ENCODE results near the gene GPSM1.

DNA sequence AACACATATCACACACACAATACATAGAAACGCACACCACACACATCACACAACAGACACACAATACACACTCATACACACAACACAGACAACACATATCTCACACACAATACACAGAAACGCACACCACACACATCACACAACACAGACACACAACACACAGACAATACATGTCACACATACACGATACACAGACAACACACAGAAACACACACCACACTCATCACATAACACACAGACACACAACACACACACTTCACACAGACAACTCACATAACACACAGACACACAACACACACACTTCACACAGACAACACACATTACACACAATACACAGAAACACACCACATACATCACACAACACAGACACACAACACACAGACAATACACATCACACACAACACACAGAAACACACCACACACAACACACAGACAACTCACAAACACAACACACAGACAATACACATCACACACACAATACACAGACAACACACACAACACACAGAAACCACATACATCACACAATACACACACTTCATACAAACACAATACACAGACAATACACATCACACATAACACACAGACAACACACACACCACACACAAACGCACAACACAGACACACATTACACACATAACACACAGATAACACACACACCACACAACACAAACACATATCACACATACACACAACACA, 19.2 kb upstream of the GPSM1 start:
- TF ChIP-seq, protein P1, sequence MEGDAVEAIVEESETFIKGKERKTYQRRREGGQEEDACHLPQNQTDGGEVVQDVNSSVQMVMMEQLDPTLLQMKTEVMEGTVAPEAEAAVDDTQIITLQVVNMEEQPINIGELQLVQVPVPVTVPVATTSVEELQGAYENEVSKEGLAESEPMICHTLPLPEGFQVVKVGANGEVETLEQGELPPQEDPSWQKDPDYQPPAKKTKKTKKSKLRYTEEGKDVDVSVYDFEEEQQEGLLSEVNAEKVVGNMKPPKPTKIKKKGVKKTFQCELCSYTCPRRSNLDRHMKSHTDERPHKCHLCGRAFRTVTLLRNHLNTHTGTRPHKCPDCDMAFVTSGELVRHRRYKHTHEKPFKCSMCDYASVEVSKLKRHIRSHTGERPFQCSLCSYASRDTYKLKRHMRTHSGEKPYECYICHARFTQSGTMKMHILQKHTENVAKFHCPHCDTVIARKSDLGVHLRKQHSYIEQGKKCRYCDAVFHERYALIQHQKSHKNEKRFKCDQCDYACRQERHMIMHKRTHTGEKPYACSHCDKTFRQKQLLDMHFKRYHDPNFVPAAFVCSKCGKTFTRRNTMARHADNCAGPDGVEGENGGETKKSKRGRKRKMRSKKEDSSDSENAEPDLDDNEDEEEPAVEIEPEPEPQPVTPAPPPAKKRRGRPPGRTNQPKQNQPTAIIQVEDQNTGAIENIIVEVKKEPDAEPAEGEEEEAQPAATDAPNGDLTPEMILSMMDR (IDR thresholded peaks at IDR 0.05): no peak
- no peak for TF ChIP-seq POLR2A (IDR thresholded peaks at IDR 0.05)
- TF ChIP-seq POLR2AphosphoS5 (IDR thresholded peaks at IDR 0.05): no peak
